Nephron progenitor cell (in vitro differentiated cells): ENCODE measurements around the gene RIPOR1.
"Not testable (repeated sequence)": the region's sequence is repeated elsewhere in the genome, so short reads cannot be mapped to it uniquely, and the experiment has no call there.

Experiments used
- DNase-seq: peaks from one replicate; pipeline ENCODE4 v3.0.0; 2021
- H3K27ac Mint-ChIP-seq: 2 replicates; pipeline ENCODE4 v1.8.0; 2021; ENCODE audit warnings: mild to moderate bottlenecking, moderate library complexity, mixed read lengths
- H3K27me3 Mint-ChIP-seq: 2 replicates; pipeline ENCODE4 v1.8.0; 2021; ENCODE audit warnings: mild to moderate bottlenecking, low read depth, mixed read lengths; ENCODE audit not compliant: poor library complexity
- H3K36me3 Mint-ChIP-seq: 2 replicates; pipeline ENCODE4 v1.8.0; 2021; ENCODE audit warnings: low read depth, mixed read lengths
- H3K4me1 Mint-ChIP-seq: 2 replicates; pipeline ENCODE4 v1.8.0; 2021; ENCODE audit warnings: mixed read lengths
- H3K4me3 Mint-ChIP-seq: 2 replicates; pipeline ENCODE4 v1.8.0; 2021; ENCODE audit warnings: mild to moderate bottlenecking, moderate library complexity, mixed read lengths
- H3K9me3 Mint-ChIP-seq: 2 replicates; pipeline ENCODE4 v1.8.0; 2021; ENCODE audit warnings: mild to moderate bottlenecking, moderate library complexity, mixed read lengths
- CTCF ChIP-seq: fragments of 200-600 bp; sonication (generic); IDR thresholded peaks from 2 replicates; pipeline ENCODE4 v1.5.0; 2021; ENCODE audit warnings: antibody characterized with exemption

RIPOR1 gene

GRCh38 chr16:67530013-67530939 is 1.6 kb downstream of the RIPOR1 start:
- DNase-seq = peak; percentile 68
- Mint-ChIP-seq H3K36me3 (peaks cover 8% of the 10 kb centered on the region), H3K4me3 (peak overlapping the region; percentile 92), H3K9me3 (no peaks in the 10 kb centered on the region), H3K27me3 (peaks cover 71% of the 10 kb centered on the region), H3K4me1 (peaks cover 49% of the 10 kb centered on the region), H3K27ac (no peak overlapping the region)
- no peak for TF ChIP-seq CTCF

GRCh38 chr16:67531247-67531646 is 2.6 kb downstream of the RIPOR1 start:
- no peaks in the 10 kb centered on the region for H3K9me3 Mint-ChIP-seq
- TF ChIP-seq CTCF = no peak
- peaks cover 72% of the 10 kb centered on the region for H3K27me3 Mint-ChIP-seq
- no peak overlapping the region for H3K27ac Mint-ChIP-seq
- H3K36me3 Mint-ChIP-seq = peaks cover 8% of the 10 kb centered on the region
- H3K4me1 Mint-ChIP-seq = peaks cover 52% of the 10 kb centered on the region
- DNase-seq = no peak
- H3K4me3 Mint-ChIP-seq = peak overlapping the region; percentile 67

- Mint-ChIP-seq H3K4me1 (peaks cover 47% of the 10 kb centered on the region), H3K4me3 (no peak overlapping the region), H3K36me3 (peaks cover 8% of the 10 kb centered on the region), H3K27me3 (peaks cover 72% of the 10 kb centered on the region), H3K9me3 (no peaks in the 10 kb centered on the region), H3K27ac (no peak overlapping the region)
- DNase-seq = no peak
- TF ChIP-seq CTCF = no peak
These were observed 4.5 kb downstream of the RIPOR1 start for GRCh38 chr16:67533024-67533560.

- Mint-ChIP-seq H3K4me1 (peaks cover 50% of the 10 kb centered on the region), H3K27me3 (peaks cover 80% of the 10 kb centered on the region)
- not testable (repeated sequence) for H3K36me3 Mint-ChIP-seq, DNase-seq, H3K27ac Mint-ChIP-seq, H3K4me3 Mint-ChIP-seq, H3K9me3 Mint-ChIP-seq
These were observed 5.4 kb downstream of the RIPOR1 start for GRCh38 chr16:67533987-67534386.

- peaks cover 85% of the 10 kb centered on the region for H3K27me3 Mint-ChIP-seq
- H3K4me3 Mint-ChIP-seq = no peak overlapping the region
- no peak for DNase-seq
- H3K27ac Mint-ChIP-seq = no peak overlapping the region
- H3K36me3 Mint-ChIP-seq = peaks cover 11% of the 10 kb centered on the region
- H3K9me3 Mint-ChIP-seq = no peaks in the 10 kb centered on the region
- no peak for TF ChIP-seq CTCF
- peaks cover 52% of the 10 kb centered on the region for H3K4me1 Mint-ChIP-seq
These were observed 5.8 kb downstream of the RIPOR1 start for GRCh38 chr16:67534431-67534830.

- no peak for DNase-seq
- peaks cover 92% of the 10 kb centered on the region for H3K27me3 Mint-ChIP-seq
- no peak overlapping the region for H3K4me3 Mint-ChIP-seq
- peaks cover 47% of the 10 kb centered on the region for H3K4me1 Mint-ChIP-seq
- H3K36me3 Mint-ChIP-seq = peaks cover 15% of the 10 kb centered on the region
- H3K9me3 Mint-ChIP-seq = no peaks in the 10 kb centered on the region
- H3K27ac Mint-ChIP-seq = no peak overlapping the region
- no peak for TF ChIP-seq CTCF
These were observed 6.6 kb downstream of the RIPOR1 start for GRCh38 chr16:67535201-67535600.
